Ovary (tissue), 9 donors: Measurements from ENCODE around the gene MAP7. TPM values are rescaled to one million over a fixed set of nuclear protein-coding genes. Genes with fewer than 3 reads are reported as not detected.

Source experiments
- DNase-seq, 5 donors: peaks; one replicate each; pipeline ENCODE4 v3.0.0-alpha.2; 2019 to 2020
- H3K27ac ChIP-seq, 2 donors: fragments of 200-600 bp; one replicate each; pipeline versions ENCODE4 v1.5.1 to v1.8.0; 2019 to 2022
- H3K27me3 ChIP-seq: fragments of 200-600 bp; one replicate; pipeline ENCODE4 v1.8.0; 2022
- H3K36me3 ChIP-seq: fragments of 200-600 bp; sonication (generic); one replicate; pipeline ENCODE4 v1.5.1; 2019
- H3K4me1 ChIP-seq: one replicate; pipeline ENCODE4 v1.8.1; 2013; ENCODE audit warnings: mild to moderate bottlenecking, moderate library complexity; ENCODE audit not compliant: insufficient read depth
- H3K4me3 ChIP-seq: fragments of 200-600 bp; sonication (generic); one replicate; pipeline ENCODE4 v1.5.1; 2017
- H3K9me3 ChIP-seq, 2 donors: fragments of 200-600 bp in 1 of 2; sonication (generic) in 1 of 2; one replicate each; pipeline versions ENCODE4 v1.5.1 to v1.8.1; 2013 to 2019; ENCODE audit warnings: mild to moderate bottlenecking in 1 of 2, moderate library complexity in 1 of 2
- EP300 ChIP-seq: sonication (generic); formaldehyde crosslinking; IDR thresholded peaks from one replicate; pipeline ENCODE4 v1.6.1; 2017; ENCODE audit warnings: antibody characterized with exemption
- POLR2A ChIP-seq: fragments of 450-650 bp; IDR thresholded peaks from one replicate; pipeline ENCODE4 v1.6.1; 2017; ENCODE audit warnings: antibody characterized with exemption, mild to moderate bottlenecking, moderate library complexity
- WGBS, 3 donors: extraction: QIAGEN DNeasy Blood & Tissue Kit in 1 of 3; methylation state at CpG; one replicate each; pipeline versions ENCODE4 v1.1.5 to v1.1.7; 2013 to 2017; 5-methylcytosine and 5-hydroxymethylcytosine counted together
- intact Hi-C, 4 donors: fragments of 100-400 bp; cut with DNase I; formaldehyde crosslinking; loops; one replicate each; pipeline versions ENCODE4 v1.11.0 to v1.15.1; 2022 to 2023
- polyA plus RNA-seq, 2 donors: library from polyadenylated mRNA; stranded (reverse); fragments of 200-250 nt in 1 of 2; fragments of 350-450 nt in 1 of 2; fragmentation: Illumina TruSeq in 1 of 2; extraction: RNeasy Lipid Tissue Mini Kit (QIAGEN cat#74804) in 1 of 2; gene quantifications; one replicate each; pipeline ENCODE4 v1.2.3, GENCODE V29; 2013 to 2014
- total RNA-seq, 7 donors: library from RNA; depleted of rRNA in 2 of 7; stranded (reverse); fragments of >200 nt in 2 of 7; fragmentation: NEBNext Ultra II Directional in 3 of 7; extraction: Animal tissue kit (Norgen Biotek cat#: 25700) in 3 of 7; gene quantifications; one replicate each; pipeline versions ENCODE4 v1.1.0 to v1.2.4, GENCODE V29; 2016 to 2023
- TF ChIP-seq, protein P1 (sequence below), 3 donors: fragments of 450-650 bp in 2 of 3; fragments of 200-600 bp in 1 of 3; IDR thresholded peaks; one replicate each; pipeline versions ENCODE4 v1.5.1 to v1.8.0; 2016 to 2022; ENCODE audit warnings: antibody characterized with exemption in 3 of 3, mild to moderate bottlenecking in 1 of 3
- donor health status: DM: no; HTN: no; CAD: no; lungs with moderate emphysema.
- donor health status: DM: no; HTN: no; CAD: no.
- donor health status: Bipolar disorder and iron deficiency.
- donor health status: DM: yes; HTN: yes; CAD: no.
- donor health status: DM: no; HTN: no; CAD: no.
- donor health status: DM: yes; HTN: yes; CAD: no.

MAP7 gene
- total and polyA plus RNA-seq, 9 donors, result 1.2 to 13.0 (median 3.6) TPM

DNA sequence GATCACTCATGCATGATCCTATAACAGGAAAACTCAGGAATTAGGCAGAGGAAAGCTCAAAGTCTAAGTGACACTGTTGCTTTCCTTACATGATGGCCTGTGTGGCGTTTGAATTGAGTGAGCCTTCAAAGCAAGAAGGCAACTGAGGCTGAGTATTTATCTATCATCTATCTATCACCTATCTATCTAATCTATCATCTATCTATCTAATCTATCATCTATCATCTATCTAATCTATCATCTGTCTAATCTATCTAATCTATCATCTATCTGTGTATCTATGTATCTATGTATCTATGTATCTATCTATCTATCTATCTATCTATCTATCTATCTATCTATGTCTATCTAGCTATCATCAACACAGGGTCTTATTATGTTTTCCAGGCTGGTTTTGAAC, 218.8 kb downstream of the MAP7 start:
- no peaks in the 10 kb centered on the region for H3K36me3 ChIP-seq
- intact Hi-C loops, result no loop called here
- no peak for DNase-seq
- H3K27me3 ChIP-seq, result no peaks in the 10 kb centered on the region
- H3K27ac ChIP-seq, result no peak overlapping the region
- peaks cover 3% of the 10 kb centered on the region for H3K4me1 ChIP-seq
- no peaks in the 10 kb centered on the region for H3K9me3 ChIP-seq
- no peak overlapping the region for H3K4me3 ChIP-seq
- 86 to 91% (median 87%) methylated on average over 1 of the region's 1 CpG for WGBS, 3 donors
- TF ChIP-seq EP300 (no peak), POLR2A (no peak)
- TF ChIP-seq, protein P1, sequence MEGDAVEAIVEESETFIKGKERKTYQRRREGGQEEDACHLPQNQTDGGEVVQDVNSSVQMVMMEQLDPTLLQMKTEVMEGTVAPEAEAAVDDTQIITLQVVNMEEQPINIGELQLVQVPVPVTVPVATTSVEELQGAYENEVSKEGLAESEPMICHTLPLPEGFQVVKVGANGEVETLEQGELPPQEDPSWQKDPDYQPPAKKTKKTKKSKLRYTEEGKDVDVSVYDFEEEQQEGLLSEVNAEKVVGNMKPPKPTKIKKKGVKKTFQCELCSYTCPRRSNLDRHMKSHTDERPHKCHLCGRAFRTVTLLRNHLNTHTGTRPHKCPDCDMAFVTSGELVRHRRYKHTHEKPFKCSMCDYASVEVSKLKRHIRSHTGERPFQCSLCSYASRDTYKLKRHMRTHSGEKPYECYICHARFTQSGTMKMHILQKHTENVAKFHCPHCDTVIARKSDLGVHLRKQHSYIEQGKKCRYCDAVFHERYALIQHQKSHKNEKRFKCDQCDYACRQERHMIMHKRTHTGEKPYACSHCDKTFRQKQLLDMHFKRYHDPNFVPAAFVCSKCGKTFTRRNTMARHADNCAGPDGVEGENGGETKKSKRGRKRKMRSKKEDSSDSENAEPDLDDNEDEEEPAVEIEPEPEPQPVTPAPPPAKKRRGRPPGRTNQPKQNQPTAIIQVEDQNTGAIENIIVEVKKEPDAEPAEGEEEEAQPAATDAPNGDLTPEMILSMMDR (IDR thresholded peaks at IDR 0.05), result no peak

DNA sequence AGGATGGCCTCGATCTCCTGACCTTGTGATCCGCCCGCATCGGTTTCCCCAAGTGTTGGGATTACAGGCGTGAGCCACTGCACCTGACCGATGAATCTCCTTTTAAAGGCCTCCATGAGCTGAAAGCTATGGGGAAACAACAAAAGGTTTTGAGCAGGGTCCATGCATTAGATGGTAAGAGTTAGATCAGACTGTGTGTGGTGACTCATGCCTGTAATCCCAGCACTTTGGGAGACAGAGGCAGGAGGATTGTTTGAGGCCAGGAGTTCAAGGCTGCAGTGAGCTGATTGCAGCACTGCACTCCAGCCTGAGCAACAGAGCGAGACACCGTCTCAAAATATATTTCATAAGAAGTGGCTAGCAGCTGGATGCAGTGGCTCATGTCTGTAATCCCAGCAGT, 219.6 kb downstream of the MAP7 start:
- H3K27me3 ChIP-seq, result no peaks in the 10 kb centered on the region
- no peaks in the 10 kb centered on the region for H3K36me3 ChIP-seq
- WGBS, 3 donors, result 76 to 84% (median 80%) methylated on average over 8 of the region's 8 CpGs
- peaks cover under 1% of the 10 kb centered on the region for H3K4me1 ChIP-seq
- H3K9me3 ChIP-seq, result no peaks in the 10 kb centered on the region
- H3K4me3 ChIP-seq, result no peak overlapping the region
- intact Hi-C loops, result no loop called here
- DNase-seq, result no peak
- no peak overlapping the region for H3K27ac ChIP-seq
- TF ChIP-seq, protein P1 (IDR thresholded peaks at IDR 0.05), result no peak
- TF ChIP-seq EP300 (no peak), POLR2A (no peak)

DNA sequence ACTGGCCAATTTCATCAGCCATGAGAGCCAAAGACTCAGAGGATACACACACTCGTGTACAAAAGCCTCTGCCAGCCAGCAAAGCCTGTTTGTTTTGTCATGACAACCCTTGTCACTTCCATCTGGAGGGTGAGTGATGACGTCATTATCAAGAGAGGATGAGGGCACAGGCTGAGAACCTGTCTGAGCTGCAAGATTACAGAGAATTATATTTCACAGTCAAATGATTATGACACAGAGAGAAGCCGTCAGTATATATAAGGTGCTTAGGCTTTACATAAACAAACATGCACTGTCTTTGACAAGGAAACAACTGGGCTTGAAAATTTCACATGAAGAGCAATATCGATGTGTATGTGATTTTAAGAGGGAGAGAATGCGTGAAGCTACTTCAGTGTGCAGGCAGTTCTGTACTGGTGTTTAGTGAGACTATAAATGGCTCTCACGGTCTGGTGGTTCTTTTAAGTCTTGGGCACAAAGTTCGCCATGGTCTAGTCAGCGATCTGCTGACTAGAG, 224.1 kb downstream of the MAP7 start:
- WGBS, 3 donors, result 79 to 83% (median 81%) methylated on average over 8 of the region's 8 CpGs
- Histone ChIP-seq H3K27me3 (no peaks in the 10 kb centered on the region), H3K27ac (no peak overlapping the region), H3K4me1 (no peaks in the 10 kb centered on the region), H3K36me3 (no peaks in the 10 kb centered on the region), H3K9me3 (no peaks in the 10 kb centered on the region), H3K4me3 (no peak overlapping the region)
- no peak for TF ChIP-seq POLR2A
- TF ChIP-seq, protein P1 (IDR thresholded peaks at IDR 0.05), result no peak
- TF ChIP-seq EP300, result no peak
- no peak for DNase-seq
- intact Hi-C loops, result no loop called here

DNA sequence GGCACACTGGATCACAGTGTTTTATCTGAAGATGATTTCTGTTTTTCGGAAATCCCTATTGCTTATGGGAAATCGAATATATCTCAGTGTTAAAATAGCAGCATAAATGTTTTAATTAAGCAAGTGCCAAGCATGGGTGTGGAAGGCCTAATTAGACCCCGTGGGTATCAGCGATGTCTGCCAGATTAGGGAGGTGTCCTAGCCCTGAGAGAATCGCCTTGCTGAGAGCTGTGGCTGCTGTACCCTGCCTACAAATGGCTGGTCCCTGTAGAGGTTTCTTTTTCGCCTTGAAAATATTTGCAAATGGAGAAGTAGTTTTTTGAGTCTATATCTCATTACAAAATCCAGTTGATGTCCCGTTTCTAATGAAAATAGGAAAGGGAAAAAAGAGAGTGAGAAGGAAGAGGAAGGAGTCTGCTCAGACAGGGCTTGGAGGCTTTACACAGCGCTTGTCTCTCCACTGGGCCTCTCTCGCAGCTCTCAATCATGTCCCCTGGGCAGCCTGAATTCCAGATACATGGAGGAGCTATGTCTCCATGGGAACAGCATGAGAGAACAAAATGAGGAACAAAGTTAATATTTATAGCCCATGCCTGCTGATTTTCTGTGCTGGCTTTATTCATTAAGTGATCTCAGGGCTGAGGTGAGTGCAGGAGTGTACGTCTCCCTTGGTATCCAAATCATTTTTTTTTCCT, 225.4 kb downstream of the MAP7 start:
- Histone ChIP-seq H3K4me3 (no peak overlapping the region), H3K27me3 (no peaks in the 10 kb centered on the region), H3K9me3 (no peaks in the 10 kb centered on the region), H3K36me3 (no peaks in the 10 kb centered on the region), H3K27ac (no peak overlapping the region), H3K4me1 (no peaks in the 10 kb centered on the region)
- WGBS, 3 donors, result 74 to 78% (median 77%) methylated on average over 10 of the region's 10 CpGs
- no peak for DNase-seq
- intact Hi-C loops, result no loop called here
- TF ChIP-seq, protein P1 (IDR thresholded peaks at IDR 0.05), result no peak
- TF ChIP-seq EP300 (no peak), POLR2A (no peak)
